Liver (tissue), 2 donors: Measurements from ENCODE around the gene LETMD1.

ENCODE experiments used
- CTCF ChIP-seq: fragments of 150-350 bp; IDR thresholded peaks from 2 replicates; pipeline ENCODE4 v1.5.1; 2017; ENCODE audit warnings: improper control_type of control experiment, low read depth, low read length; ENCODE audit not compliant: missing input control
- YY1 ChIP-seq: IDR thresholded peaks from 2 replicates; pipeline ENCODE4 v1.6.1; 2016; ENCODE audit warnings: antibody characterized with exemption, mild to moderate bottlenecking
- ZBTB33 ChIP-seq: IDR thresholded peaks from 2 replicates; pipeline ENCODE4 v1.6.1; 2016; ENCODE audit warnings: antibody characterized with exemption
- donor health status: healthy.

- TF ChIP-seq CTCF = no peak
- no peak for TF ChIP-seq ZBTB33
- no peak for TF ChIP-seq YY1
Observed at GRCh38 chr12:51086933-51087332, 38.8 kb downstream of the LETMD1 start.
